GM12891 (cell line): Measurements from ENCODE around the gene PSTPIP2.

ENCODE experiments used
- POLR2A ChIP-seq: IDR thresholded peaks from 2 replicates; pipeline ENCODE4 v1.6.1; 2011; ENCODE audit warnings: low read depth, low read length, control low read depth
- POLR2AphosphoS5 ChIP-seq: IDR thresholded peaks from 2 replicates; pipeline ENCODE4 v1.6.1; 2011; ENCODE audit warnings: low read depth, low read length, control low read depth
- SPI1 ChIP-seq: IDR thresholded peaks from 2 replicates; pipeline ENCODE4 v1.6.1; 2011; ENCODE audit warnings: low read depth, low read length, control low read depth

DNA sequence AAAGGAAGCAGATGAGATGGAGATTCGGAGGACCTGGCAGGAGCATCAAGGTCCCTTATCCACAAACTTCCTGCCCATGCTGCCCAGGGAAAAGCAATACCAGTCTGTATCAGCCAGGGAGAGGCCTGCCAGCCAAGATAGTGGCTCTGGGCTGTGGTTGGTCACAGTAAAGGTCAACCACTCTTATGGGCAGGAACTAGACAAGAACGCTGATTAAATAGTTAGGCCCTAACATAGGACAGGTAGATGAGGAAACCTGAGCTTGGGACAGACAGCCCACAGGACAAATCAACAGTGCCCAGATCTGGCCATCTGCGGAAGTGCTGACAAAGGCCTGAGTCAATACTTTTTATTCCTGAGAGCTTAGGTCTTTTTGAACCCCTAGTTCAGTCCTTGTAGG, 10.7 kb downstream of the PSTPIP2 start:
- TF ChIP-seq SPI1 (no peak), POLR2A (no peak), POLR2AphosphoS5 (no peak)
